Activated naive CD4-positive, alpha-beta T cell treated with Interleukin-2 at 50 U/mL for 16 hours (primary cell): ENCODE measurements around the gene ADTRP.

Experiments
- DNase-seq: peaks from one replicate; pipeline ENCODE4 v3.0.0-alpha.2; 2020

Gene ADTRP

DNA sequence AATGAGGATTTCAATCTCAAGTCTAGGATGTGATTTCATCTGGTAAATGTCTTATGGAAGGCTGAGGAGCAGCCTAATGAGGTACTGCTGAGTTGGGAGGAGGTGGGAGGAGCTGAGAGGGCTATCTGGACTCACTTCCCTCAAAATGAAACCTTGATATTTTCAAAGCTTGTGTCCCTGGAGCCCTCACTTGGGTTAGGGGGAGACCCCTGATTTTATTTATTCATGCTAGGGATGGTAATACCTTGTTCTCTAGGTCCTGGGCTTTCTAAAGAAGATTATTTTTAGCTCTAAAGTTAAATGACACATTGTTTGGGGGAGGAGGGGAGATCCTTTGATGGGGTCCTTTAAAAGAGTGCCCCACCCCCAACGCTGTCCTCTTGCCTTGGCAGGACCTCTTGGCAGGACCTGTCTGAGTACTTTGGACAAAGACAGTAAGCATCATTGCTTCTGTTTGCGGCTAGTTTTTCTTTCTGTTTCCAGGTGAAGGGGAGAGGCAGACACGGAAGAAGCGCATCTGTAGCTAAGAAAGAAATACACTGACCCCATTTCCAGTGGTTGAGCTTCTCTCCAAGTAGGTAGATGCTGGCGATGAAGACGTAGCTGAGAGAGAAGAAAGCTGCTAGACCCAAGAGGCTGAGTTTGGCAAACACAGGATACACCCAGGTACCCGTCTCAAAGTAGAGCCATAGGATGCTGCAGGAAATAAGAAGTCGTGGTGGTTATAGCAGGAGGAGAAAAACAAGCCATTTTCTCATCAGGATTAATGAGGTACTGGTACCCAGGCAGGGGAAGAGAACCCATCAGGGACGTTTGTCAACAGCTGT is 55.6 kb downstream of the ADTRP start:
- DNase-seq, result no peak

DNA sequence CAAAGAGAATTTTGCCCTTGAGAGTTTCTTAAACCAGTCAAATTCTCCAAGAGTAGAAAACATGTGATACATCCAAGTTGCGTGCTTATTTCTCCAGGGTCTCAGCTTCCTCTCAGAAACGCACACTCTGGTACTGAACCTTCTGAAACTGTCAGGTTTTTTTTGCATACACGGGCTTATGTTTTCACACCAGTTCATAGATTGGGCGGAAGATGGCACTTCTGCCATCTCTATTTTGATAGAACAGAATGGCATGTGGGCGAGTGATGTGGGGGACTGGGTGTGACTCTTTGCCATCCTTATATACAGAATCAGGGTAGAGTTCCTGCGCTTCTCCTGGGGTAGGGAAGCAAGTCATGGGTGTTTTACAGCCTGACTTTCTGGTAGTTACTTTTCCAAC is 56.4 kb downstream of the ADTRP start:
- no peak for DNase-seq

DNA sequence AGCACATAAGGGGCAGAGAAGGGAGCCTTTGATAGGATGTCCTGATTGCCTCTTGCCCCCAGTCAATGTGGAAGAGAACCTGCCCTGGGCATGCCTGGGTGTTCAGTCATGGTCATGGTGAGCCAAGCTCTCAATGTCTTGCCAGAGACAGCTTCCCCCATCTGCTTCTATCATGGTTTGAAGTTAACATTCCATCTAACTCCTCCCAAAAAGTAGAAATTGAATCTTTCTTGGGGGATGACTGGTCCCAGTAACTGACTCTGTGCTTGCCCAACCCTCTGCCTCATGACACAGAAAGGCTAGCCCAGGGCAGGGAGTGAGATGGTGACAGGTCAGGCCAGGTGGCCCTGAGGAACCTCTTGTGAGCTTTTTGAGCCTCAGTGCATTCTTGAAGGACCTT is 60.1 kb downstream of the ADTRP start:
- no peak for DNase-seq

DNA sequence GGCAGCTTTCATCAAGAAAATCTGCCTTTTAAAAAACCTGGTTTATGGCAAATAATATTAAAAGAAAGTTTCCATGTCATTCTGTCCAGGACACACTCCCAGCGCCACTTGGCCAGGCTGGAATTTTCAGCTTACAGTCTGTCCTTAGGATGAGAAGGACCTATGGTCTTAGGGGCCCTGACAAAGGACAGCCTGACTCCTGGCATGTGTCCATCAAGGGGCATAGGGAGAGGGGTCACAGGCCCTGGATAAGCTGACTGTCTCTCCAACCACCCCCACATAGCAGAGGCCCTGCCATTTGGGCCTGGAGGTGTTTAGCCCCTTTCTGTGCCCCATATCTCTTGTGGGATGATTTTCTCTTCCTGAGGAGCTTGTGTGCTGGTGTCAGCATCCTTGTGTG is 60.6 kb downstream of the ADTRP start:
- no peak for DNase-seq

DNA sequence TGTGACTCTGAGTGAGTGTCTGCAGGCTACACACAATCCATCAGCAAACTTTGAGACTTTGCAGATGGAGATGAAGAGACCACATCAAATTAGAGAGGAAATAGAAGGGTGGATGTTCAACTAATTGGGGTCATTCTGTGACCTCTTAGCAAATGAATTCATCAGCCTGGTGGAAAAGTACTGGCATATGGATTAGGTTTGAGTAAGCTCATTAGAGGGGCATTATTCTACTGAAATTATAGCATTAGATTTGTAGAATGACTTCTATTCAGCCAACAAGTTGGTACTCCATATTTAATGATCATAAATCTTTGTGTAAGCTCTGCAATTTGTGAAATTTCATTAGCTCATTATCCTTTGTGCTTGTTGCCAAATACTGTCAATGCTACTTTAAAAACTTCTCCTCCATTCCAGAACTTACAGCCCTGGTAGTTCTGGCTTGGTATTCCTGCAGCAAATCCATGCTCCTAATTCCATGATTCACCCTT is 63.8 kb downstream of the ADTRP start:
- DNase-seq, result no peak

DNA sequence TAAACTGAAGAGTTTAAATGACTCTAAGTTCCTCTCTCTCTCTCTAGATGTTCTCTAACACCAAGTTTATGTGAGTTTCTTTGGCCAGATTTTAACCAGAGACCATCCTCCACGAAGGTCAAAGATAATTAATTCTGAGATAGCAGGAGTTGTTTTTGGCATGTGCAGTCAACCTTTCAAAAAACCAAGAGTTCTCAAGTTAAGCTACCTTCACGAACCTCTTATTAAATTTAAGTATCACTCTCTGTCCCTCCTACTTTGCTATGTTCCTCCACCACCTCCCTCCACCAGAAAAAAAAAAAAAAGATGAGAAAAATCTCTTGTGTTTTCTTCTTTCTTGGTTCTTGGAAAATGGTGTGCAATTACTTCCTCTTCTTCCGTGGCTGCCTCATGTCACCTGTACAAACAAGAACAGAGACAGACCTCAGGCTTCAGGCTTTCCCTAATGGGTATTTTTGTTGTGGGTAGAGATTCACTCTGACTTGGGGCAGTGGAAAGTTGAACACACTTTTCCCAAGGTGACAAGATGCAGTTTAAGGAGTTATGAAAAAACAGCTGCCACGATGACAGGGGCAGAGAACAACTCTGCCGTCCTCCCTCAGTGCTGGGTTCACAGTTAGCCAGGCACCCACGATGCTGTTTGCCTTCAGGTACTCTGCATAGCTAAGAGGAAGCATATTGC is 64.3 kb downstream of the ADTRP start:
- peak; percentile 56 for DNase-seq

DNA sequence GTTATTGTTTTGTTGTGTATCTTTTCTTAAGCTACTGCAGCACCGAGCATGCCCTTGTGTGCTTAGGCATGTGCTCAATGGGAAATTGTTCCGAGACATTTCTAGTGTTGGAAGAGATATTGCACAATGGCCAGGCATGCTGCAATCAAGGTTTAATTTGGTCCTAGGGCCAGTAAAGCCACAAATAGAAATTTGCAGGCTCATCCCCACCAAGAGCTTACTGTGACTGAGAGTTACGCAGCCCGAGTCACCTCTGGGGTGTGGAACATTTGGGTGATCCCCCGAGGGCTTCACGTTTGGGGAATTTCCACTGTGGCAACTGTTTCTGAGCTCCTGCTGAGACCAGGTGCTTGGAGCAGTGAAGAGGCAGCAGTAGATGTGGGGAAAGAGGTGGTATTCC is 65.8 kb downstream of the ADTRP start:
- peak; percentile 54 for DNase-seq

DNA sequence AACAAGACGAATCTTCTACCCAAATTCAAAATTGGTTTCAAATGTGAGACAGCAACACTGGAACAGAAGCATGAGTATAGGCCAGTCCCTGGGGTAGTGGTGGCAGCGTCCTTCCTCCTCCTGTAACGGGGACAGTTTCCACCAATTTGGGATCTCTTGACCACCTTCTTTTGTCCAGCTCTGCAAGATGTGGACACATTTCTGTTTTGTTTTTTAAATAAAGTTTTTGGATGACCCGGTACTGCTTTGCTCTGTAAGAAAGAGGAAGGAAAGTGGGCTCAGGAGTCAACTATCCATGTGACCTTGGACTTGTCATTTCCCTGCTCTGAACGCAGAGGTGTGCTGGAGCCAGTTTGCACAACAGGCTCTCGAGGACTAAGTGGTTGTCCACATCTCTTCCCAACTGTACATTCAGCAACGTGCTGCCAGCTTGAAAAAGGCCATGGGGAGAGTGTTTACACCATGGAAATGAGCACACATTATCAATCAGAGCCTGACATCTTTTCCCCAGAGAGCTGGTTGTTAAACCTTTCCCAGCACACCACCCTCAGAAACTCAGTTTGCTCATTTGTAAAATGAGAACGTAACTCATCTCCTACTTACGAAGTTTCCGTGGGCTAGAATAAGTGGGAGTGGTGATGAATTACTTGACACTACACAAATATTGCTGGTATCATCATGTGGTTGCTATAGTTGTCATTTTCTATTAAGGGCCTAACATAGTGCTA is 66.5 kb downstream of the ADTRP start:
- peak; percentile 32 for DNase-seq

DNA sequence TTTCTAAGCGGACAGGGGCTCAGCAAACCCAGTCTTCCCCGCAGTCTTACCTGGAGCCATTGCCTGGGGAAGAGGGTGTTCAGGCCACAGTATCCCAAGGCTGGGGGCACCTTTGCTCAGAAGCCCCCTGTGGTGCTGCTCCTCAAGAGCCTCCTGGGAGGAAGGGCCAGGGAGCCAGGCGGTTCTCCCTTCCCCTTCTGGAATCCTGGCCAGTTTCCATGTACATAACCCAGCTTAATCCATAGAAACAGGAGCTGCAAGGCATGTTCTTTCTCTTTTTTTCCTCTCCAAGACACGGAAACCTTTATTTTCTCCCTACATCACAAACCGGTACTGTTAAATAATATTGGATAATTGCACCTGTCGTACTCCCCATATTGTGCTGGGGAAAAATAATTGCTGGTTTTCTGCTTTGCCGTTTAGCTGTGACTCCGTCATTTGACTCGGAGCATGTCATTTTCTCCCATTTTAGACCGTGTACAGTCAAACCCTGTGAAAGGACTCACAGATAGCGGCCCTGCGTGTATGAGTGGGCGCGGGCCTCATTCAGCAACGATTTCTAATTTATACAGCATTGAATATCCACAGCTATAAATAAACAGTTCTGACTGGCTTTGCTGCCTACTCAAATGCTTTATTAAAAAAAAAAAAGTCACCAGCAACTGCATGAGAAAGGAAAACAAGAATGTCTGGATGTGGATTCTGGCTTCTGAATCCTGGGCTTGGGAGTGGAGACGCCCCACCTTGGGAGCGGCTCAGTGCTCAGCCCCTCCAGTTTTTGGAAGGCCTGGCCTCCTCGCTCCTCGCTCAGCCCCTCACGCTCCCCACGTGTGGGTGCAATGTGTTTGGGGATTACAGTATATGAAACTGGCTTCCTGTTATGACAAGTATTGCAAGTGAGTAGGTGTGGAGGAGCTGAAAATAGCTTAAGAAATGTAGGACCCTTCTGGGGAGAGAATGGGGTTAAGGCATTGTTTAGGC is 67.3 kb downstream of the ADTRP start:
- peak; percentile 82 for DNase-seq

DNA sequence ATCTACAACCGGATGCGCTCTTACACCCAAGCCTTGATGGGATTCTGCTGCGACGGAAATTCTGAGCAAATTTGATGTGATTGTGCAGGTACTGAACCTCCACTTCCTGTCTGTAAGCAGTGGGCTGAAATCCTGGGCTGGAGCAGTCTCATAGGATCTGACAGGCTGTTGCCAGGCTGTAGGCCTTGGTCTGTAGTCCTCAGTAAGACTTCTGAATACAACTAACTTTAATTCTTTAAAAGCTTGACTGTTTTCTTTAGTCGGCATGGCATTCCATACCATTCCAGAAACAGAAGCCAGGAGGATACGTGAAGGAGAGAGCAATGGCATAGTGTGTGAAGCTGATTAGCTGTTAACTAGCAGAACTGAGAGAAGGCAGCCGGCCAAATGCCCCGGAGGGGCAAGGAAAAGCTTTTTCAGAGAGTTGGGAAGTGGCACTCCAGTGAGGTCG is 68.3 kb downstream of the ADTRP start:
- DNase-seq, result peak; percentile 59

DNA sequence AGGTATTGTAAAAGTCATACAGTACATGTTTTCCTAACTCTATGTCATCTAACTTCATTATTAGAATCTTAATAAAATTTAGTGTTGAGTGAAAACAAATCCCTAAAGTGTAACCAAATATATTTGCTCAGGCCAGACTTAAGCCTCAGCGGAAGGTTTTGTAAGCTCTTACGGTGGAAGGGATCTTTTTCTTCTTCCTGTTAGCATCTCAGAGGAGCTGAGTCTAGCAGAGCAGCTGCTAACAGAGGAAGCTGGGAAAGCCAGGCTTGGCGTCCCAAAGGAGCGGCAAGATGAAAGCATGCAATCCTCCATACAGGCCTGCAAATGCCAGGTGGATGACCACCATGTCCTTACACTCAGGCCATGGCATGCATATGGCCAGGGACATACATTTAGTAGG is 72.4 kb downstream of the ADTRP start:
- no peak for DNase-seq

DNA sequence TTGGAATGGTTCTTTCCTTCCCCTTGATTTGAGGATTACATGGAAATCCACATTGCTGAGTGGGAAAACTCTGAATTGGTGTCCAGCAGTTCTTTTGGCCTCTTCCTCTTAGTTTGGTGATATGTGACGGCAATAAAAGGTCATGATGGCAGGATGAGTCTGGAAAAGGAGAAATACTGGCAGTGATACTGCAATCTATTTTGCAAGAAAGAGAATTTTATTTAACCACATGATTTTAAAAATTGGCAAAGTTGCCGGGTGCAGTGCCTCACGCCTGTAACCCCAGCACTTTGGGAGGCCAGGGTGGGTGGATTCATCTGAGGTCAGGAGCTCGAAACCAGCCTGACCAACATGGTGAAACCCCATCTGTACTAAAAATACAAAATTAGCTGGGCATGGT is 73.1 kb downstream of the ADTRP start:
- no peak for DNase-seq

DNA sequence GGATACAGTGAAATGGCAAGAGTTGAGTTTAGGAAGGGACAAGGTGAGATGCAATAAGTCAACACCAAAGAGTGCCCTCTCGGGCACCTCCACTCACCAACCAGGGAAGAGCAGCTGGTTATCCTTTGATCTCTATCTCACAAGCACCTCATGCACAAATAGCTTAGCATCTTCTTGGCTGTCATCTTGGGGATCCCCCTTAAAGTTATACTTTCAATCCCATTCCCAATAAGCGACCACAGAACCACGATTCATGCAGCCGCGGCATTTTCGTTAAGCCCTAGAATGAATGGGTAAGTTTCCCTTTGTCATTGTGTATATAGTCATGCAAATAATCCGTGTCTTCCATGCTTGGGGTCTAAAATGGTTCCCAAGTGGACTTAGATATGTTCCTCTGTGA is 73.5 kb downstream of the ADTRP start:
- DNase-seq, result no peak

DNA sequence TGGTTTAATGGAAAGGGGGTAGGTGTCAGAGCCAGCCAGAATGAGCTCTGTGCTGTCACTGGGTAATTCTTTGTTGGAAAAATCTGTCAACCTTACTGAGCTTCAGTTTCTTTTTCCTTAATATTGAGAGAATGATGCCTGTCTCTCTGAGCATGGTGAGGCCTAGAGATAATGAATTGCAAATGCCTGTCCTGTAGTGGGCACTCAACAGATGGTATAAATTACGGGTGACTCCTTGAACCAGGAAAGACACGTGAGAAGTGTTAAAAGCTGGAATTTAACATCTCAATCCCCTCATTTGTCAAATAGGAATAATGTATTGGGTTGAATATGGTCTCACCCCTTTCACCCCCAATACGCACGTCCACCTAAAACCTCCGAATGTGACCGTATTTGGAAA is 74.9 kb downstream of the ADTRP start:
- DNase-seq, result no peak

DNA sequence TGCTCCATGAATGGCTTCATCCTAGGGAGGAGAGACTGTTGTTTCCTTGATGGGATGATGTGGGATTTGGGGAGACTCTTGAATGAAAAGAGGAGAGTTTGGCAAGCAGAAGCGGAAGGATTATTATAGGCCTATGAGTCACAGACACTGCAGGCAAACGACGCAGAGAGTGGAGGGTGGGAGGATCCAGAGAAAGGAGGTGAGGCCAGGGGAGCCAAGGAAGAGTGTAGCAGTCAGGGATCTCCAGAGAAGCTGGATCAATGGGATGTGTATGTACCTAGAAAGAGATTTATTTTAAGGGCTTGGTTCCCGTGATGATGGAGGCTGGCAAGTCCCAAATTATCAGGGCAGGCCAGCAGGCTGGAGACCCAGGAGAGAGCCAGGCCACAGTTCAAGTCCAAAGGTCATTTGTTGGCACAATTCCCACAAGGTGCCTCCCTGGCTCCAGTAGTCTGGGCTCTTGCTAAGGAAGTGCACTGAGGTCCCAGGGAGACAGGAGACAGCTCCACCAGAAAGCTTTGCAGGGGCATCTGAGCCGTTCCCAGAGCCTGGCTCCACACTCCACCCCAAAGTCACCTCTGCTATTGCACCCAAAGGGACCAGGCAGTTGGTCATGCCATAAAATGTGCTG is 76.0 kb downstream of the ADTRP start:
- no peak for DNase-seq

DNA sequence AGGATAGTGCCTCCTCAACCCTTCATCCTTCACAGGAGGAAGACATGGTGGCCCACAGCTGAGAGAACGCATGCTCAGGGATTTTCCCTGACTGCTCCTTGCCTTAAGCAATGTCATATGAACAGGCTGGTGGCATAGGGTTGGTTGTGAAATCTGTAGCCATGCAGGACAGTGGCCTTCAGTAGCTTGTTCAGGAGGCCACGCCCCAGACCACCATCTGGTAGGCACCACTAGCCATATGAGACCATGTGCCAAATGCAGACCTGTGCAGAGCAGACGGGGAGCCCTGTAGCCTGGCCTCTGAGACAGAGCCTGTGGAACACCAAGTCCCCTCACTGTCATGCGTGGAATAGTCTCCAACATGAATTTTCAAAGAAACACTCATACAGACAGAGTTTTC is 76.5 kb downstream of the ADTRP start:
- no peak for DNase-seq

DNA sequence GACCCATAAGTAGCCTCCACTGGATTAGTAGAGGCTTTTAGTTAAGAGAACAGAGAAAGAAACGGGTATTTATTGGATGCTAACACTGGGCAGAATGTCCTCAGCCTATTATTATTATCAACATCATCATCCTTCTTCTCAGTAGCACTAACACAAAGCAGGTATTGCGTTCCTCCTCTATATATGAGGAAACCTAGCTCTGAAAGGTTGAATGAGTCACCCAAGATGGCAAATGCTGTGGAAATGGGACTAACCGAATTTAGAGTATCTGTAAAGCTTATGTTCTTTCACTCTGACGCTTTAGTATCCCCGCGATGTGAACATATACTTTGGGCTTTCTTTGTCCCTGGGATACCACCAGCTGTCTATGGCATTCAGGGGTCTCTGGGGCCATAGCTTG is 77.0 kb downstream of the ADTRP start:
- no peak for DNase-seq

DNA sequence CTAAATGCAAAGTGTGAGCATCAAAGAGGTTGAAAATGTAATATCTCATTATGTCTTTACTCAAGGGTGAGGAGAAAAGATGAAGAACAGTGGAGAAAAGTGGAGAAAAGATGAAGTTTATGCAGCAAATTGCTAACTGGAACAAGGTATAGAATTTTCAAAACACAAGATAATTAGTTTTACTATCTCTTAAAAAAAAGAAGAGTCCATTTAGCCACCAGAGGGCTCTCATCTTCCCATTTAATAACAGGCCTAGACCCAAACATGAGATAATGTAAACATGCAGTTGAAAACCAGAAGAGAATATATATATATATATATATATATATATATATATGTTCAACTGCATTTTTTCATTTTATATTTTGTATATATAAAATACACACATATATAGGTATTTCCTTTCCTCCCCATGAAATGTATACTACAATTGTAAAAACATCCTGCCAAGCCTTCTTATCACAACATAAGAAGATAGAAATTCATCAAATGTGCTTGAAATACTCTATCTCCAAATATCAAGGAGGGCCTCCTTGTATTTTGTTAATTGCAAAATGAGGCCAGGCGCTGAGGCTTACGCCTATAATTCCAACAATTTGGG is 78.4 kb downstream of the ADTRP start:
- no peak for DNase-seq

DNA sequence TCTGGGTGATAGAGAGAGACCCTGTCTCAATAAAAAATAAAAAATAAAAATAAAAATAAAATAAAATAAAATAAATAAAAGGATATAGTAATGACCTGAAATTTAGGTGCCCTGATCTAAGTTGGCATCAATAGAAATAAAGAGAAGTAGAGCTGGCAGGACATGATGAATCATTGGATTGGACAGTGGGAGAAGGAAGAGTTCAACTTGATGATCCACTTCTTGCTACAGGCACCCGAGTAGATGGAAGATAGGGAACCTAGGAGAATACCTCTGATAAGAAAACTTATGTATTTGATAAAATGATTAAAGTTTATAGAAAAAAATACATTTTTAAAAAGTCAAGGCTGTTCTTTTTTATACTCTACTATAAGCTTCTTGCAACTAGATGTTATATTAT is 79.0 kb downstream of the ADTRP start:
- no peak for DNase-seq

DNA sequence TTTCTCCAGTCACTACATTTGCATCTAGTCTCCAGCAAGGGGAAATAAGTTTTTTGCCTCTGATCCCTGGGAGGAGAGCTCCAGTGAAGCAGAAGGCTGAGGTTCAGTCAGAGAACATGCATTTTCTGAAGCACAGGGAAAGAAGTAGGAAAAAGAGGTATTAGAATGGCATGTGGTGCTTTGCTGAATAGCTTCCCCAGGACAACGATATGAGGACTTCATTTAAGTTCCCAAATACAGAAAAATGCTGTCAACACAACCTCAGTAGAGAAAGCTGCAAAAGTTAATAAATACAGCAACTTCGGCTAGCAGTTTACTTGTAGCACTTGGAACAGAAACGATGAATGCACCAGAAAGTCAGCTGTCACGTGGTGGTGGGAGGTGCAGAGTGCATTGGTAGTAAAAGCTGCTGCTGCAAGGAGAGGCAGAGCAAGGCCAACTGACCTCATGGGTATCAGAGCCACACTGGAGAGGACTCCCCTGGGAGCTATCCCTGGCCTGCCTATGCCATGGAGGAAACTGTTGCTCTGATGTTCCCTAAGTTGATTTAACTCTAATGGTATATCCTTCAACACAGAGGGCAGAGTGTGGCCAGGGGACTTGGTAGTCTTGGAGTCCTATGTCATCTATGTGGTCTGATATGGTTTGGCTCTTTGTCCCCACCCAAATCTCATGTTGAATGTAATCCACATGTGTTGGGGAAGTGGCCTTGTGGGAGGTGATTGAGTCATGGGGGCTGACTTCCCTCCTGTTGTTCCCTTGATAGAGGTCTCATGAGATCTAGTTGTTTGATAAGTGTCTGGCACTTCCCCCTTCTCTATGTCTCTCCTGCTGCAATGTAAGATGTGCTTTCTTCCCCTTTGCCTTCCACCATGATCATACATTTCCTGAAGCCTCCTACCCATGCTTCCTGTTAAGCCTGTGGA is 85.9 kb downstream of the ADTRP start:
- DNase-seq, result no peak
